ENCODE results near the gene BEND6.
"Not testable (repeated sequence)": the region's sequence is repeated elsewhere in the genome, so short reads cannot be mapped to it uniquely, and the experiment has no call there.

BEND6 gene

GRCh38 chr6:56984884-56985283 is 30.0 kb downstream of the BEND6 start:
- DNase-seq = no peak

DNA sequence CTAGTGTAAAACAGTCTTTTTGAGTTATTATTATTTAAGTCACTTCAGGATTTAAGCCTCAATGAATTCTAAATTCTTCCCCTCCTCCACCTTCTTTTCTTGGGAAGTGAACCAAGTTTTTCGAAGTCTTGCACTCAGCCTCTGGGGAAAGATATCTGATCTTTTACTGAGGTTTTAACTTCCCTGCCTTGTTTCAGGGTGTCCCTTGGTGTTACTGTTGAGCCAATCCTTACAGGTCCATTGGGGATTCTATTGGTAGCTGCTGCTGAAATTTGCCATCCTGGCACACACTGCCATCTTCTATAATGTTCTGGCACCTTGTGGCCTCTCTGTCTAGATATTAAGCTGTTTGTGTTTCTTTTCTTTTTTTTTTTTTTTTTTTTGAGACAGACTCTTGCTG is 31.7 kb downstream of the BEND6 start:
- no peak for DNase-seq

DNA sequence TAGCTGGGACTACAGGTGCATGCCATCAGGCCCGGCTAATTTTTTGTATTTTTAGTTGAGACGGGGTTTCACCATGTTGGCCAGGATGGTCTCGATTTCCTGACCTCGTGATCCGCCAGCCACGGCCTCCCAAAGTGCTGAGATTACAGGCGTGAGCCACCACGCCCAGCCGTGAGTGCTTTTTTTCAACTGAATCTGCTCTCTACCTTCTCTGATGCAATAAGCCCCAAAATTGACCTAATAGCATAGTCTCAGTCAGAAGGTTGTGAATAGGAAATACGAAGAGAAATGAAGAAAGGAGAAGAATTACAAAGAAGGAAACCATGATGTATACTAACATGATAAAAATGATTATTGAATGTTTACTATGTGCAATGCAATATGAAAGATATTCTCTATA is 33.2 kb downstream of the BEND6 start:
- no peak for DNase-seq

DNA sequence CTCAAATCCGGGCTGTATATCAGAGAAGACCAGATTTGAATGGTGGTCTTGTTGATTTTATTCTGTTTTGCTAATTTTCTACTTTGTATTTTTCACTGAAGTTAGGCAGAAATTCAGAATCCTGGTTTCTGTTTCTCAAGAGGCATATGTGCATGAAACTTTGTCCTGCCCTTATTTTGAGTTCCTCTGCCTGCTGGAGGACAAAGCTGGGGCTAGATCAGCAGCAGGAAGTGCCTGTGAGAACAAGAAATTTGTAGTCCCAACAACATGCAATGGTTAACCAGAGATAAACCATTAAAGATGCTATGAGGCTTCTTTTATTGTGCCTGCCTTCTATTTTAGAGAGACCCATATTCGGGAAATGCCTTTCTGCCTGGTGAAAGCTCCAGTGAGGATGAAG is 37.1 kb downstream of the BEND6 start:
- no peak for DNase-seq

- no peak for DNase-seq
Observed at GRCh38 chr6:56992703-56993102, 37.8 kb downstream of the BEND6 start.

DNA sequence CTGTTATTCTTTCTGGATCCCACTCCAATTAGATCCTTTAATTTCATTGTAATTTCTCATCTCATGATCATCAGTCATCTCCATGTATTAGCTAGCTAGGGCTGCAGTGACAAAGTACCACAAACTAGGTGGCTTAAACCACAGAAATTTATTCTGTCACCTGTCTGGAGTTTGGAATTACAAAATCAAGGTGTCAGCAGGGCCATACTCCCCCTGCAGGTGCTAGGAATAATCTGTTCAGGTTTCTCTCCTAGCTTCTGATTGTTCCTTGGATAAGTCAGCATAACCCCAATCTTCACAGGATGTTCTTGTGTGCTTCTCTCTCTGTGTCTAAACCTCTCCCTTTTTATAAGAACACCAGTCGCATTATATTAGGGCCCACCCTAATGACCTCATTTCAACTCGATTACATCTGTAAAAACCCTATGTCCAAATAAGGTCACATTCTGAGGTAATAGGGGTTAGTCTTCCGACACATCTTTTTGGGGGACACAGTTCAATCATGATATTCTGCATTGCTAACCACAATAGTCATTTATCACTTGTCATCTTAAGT is 40.5 kb downstream of the BEND6 start:
- DNase-seq = no peak

DNA sequence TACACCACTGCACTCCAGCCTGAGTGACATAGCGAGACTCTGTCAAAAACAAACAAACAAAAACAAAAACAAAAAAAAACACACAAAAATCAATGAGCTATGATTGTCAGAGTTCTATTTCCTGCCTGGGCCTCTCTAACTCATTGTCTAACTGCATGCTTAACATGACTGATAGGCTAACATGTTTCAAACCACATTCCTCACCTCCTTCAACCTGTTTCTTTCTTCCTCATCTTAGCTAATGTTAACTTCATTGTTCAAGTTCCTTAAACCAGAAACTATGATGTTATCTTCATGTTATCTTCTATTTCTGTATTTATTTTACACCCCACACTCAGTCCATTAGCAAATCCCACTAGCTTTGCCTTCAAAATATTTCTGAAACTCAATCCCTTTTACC is 41.5 kb downstream of the BEND6 start:
- DNase-seq = no peak

- no peak for DNase-seq
Observed at GRCh38 chr6:56999049-56999448, 44.1 kb downstream of the BEND6 start.

GRCh38 chr6:56999748-57000147 is 44.8 kb downstream of the BEND6 start:
- not testable (repeated sequence) for DNase-seq

DNA sequence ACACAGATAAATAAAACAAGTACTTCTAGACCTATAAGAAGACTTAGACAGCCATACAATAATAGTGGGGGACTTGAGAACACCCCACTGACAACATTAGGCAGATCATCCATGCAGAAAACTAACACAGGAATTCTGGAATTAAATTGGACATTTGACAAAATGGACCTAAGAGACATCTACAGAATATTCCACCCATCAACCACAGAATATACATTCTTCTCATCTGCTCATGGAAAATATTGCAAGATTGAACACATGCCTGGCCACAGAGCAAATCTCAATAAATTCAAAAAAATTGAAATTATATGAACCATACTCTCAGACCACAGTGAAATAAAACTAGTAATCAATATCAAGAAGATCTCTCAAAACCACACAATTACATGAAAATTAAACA is 47.3 kb downstream of the BEND6 start:
- no peak for DNase-seq

- no peak for DNase-seq
Observed at GRCh38 chr6:57004292-57004691, 49.4 kb downstream of the BEND6 start.

GRCh38 chr6:57006101-57006500 is 51.2 kb downstream of the BEND6 start:
- DNase-seq = no peak

GRCh38 chr6:57008069-57008468 is 53.2 kb downstream of the BEND6 start:
- not testable (repeated sequence) for DNase-seq

DNA sequence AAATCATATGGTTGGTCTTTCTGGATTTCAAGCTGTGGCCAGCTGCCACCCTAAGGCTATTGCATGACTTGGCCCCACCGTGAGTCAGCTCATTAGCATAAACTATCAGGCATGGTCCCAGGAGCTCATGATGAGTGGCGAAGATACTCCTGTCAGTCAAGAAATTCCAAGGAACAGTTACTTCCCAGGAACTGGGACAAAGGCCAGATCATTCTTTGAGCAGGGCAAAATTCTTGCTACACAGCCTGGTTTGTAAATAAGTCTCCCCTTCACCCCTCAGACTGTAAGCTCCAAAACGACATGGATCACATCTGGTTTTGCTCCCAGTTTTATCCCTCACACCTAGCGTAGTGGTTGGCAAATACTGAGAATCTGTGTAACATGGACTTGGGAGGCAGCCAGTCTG is 58.6 kb downstream of the BEND6 start:
- no peak for DNase-seq

- no peak for DNase-seq
Observed at GRCh38 chr6:57017069-57017468, 62.2 kb downstream of the BEND6 start.

DNA sequence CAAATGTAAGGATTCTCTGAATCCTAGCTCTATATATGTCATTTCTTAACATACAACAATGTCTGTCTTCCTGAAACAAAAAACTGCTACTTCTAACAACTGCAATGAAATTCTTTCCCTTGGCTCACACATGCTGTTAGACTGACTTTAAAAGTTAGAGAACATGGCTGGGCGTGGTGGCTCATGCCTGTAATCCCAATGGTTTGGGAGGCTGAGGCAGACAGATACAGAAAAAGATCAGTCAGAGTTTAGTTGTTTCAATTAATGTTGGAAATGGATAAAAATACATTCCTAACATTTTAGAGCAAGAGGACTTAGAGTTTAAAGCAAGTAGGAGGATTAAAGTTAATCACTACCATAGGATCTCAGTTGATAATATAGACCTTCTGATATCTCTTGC is 62.9 kb downstream of the BEND6 start:
- no peak for DNase-seq

- DNase-seq = no peak
Observed at GRCh38 chr6:57019434-57019833, 64.5 kb downstream of the BEND6 start.

- no peak for DNase-seq
Observed at GRCh38 chr6:57021086-57021720, 66.3 kb downstream of the BEND6 start.

GRCh38 chr6:57024321-57024720 is 69.4 kb downstream of the BEND6 start:
- no peak for DNase-seq

DNA sequence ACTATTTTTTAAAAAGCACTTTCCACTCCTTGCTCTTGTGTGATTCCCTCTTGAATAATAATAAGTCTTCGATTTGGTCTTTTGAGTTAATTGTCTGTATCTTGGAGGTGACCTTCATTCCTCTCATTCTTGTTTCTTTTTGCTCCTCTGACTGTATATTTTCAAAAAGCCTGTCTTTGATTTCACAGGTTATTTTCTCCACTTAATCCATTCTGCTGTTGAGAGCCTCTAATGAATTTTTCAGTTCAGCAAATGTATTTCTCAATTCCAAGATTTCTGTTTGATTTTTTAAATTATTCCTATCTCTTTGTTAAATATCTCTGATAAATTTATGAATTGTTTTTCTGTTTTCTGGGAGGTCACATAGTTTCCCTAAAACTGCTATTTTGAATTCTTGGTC is 69.9 kb downstream of the BEND6 start:
- no peak for DNase-seq

GRCh38 chr6:57026001-57026400 is 71.1 kb downstream of the BEND6 start:
- DNase-seq = no peak

DNA sequence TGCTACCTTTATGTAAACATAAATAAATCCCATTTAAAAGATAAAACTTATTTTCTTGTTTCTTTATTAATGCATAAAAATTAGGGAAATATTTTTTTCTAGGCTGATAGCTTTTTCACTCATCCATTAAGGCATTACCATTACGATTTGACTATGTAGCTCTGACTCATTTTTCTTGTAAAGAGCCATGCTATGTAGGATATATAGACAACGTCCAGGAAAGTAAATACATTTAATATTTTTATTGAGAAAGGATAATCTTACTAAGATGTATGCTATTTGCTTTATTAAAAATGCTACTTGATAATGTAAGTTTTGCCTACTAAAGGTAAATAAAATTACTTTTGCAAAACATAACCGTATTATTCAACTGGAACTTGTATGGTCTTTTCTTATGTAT is 72.4 kb downstream of the BEND6 start:
- DNase-seq = no peak

DNA sequence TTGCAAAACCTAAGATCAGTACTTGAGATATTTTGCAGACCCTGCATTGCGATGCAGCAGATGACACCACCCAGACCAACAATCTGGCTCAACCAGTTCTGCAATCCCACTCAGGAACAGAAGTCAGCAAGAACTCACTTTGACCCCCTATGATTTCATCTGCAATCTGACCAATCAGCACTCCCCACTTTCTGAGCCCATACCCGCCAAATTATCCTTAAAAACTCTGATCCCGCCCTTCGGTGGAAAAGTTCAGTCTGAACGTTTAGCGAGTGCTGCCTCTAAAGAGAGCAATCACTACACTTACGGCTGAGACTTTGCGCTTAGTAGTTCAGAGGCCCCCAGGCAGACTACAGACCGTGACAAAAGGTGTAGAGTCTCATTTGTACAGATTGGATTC is 74.3 kb downstream of the BEND6 start:
- no peak for DNase-seq

DNA sequence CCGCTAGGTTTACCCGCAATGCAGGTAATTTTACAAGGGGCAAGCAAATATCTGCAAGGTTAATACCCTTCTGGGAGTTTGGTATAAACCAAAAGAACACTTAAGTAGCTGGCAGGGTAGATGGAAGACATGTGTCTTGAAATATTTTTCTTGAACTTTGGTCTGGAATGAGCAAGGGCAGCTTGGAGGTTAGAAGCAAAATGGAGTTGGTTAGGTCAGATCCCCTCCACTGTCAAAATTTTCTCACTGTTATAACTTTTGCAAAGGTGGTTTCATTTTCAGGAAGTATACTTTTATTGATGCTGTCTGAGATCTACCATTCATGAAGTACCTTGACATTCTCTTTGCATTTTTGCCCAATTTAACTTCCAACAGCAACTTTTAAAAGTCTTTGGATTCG is 78.3 kb downstream of the BEND6 start:
- no peak for DNase-seq

GRCh38 chr6:57035549-57035948 is 80.6 kb downstream of the BEND6 start:
- no peak for DNase-seq

Measured in activated effector memory CD4-positive, alpha-beta T cell treated with Interleukin-2 at 50 U/mL for 16 hours (primary cell).